K562 (cell line): ENCODE measurements around the gene FBXO27. TPM values are rescaled to one million over a fixed set of nuclear protein-coding genes. Genes with fewer than 3 reads are reported as not detected.

ENCODE experiments used
- ATAC-seq: fragments of 200-7000 bp; cut with Tn5 transposase; 3 replicates; pipeline ENCODE4 v1.9.1; 2020; ENCODE audit warnings: moderate library complexity
- BruUV-seq: library from RNA; stranded (reverse); fragments of 400-500 nt; replicated peaks from 2 replicates; lab custom pipeline; 2021; lab: Mats Ljungman, UMichigan
- CTCF ChIA-PET: fragments of 300-600 bp; formaldehyde crosslinking; extraction: SDS; loops from one replicate; lab custom pipeline; 2021; ENCODE audit warnings: low intra/inter-chr PET ratio; lab: Yijun Ruan, JAX
- POLR2A ChIA-PET: fragments of 300-600, 350-650 bp; sonication (Branson Sonifier 250); formaldehyde crosslinking; extraction: SDS; loops from one replicate; lab custom pipeline; 2021; ENCODE audit warnings: antibody characterized with exemption, inconsistent platforms; lab: Yijun Ruan, JAX
- DNase-seq, 4 experiments: peaks; one replicate each; pipeline versions ENCODE4 v3.0.0 to v3.0.0-alpha.2; 2011 to 2018; ENCODE audit warnings: low spot score in 3 of 4, mixed read lengths in 3 of 4; ENCODE audit errors: extremely low read depth in 1 of 4
- FAIRE-seq: peaks from 2 replicates; lab custom pipeline; 2011; peaks lifted over from hg19 to GRCh38; lab: Jason Lieb, UNC
- H2AFZ ChIP-seq: 2 replicates; pipeline ENCODE4 v1.6.0; 2011; ENCODE audit warnings: low read depth, low read length, control low read depth, inconsistent platforms
- H3K27ac ChIP-seq: fragments of 200-600 bp; 3 replicates; pipeline ENCODE4 v1.8.0; 2011; ENCODE audit warnings: low read depth, mild to moderate bottlenecking, control low read depth, inconsistent platforms, low read length, moderate library complexity, mixed read lengths; ENCODE audit errors: extremely low read depth
- H3K27me3 ChIP-seq, 2 experiments: fragments of 300-600 bp in 1 of 2; 2 replicates in 1 of 2; 3 replicates in 1 of 2; pipeline versions ENCODE4 v1.6.0 to v1.8.0; 2011; ENCODE audit warnings: inconsistent platforms in 2 of 2, low read length in 2 of 2, mild to moderate bottlenecking in 1 of 2, mixed read lengths in 1 of 2, moderate library complexity in 1 of 2; ENCODE audit not compliant: control insufficient read depth in 2 of 2, insufficient read depth in 2 of 2
- H3K36me3 ChIP-seq: fragments of 300-600 bp; 3 replicates; pipeline ENCODE4 v1.8.0; 2011; ENCODE audit warnings: mild to moderate bottlenecking, low read length, inconsistent platforms; ENCODE audit not compliant: control insufficient read depth, insufficient read depth
- H3K4me1 ChIP-seq, 2 experiments: fragments of 200-600 bp in 1 of 2; replicated peaks in 1 of 2; 2 replicates in 1 of 2; 3 replicates in 1 of 2; pipeline versions ENCODE4 v1.5.1 to v1.8.0; 2011; ENCODE audit warnings: inconsistent platforms in 2 of 2, low read length in 2 of 2, mild to moderate bottlenecking in 1 of 2, mixed read lengths in 1 of 2, moderate library complexity in 1 of 2; ENCODE audit not compliant: control insufficient read depth in 2 of 2, insufficient read depth in 2 of 2
- H3K4me2 ChIP-seq: 2 replicates; pipeline ENCODE4 v1.6.1; 2011; ENCODE audit warnings: low read length, control low read depth, inconsistent platforms, mixed read lengths; ENCODE audit not compliant: insufficient read depth
- H3K4me3 ChIP-seq: fragments of 200-600 bp; sonication (generic), shearing (Covaris generic); 2 replicates; pipeline ENCODE4 v1.5.1; 2016; ENCODE audit warnings: control low read depth, inconsistent platforms
- H3K79me2 ChIP-seq: fragments of 200-600 bp; 3 replicates; pipeline ENCODE4 v1.8.0; 2011; ENCODE audit warnings: low read length, inconsistent platforms; ENCODE audit not compliant: control insufficient read depth, insufficient read depth
- H3K9ac ChIP-seq, 2 experiments: 2 replicates each; pipeline versions ENCODE4 v1.6.0 to v1.6.1; 2011; ENCODE audit warnings: low read depth in 2 of 2, low read length in 2 of 2, control low read depth in 1 of 2, inconsistent platforms in 1 of 2, mild to moderate bottlenecking in 1 of 2, mixed read lengths in 1 of 2; ENCODE audit not compliant: insufficient read depth in 1 of 2
- H3K9me1 ChIP-seq: one replicate; pipeline ENCODE4 v1.6.0; 2011; ENCODE audit warnings: inconsistent platforms, mild to moderate bottlenecking, low read length, moderate library complexity; ENCODE audit not compliant: control insufficient read depth, insufficient read depth
- H3K9me3 ChIP-seq: replicated peaks from 2 replicates; pipeline ENCODE4 v1.5.1; 2011; ENCODE audit warnings: low read depth, low read length, inconsistent platforms; ENCODE audit not compliant: control insufficient read depth, insufficient read depth
- H4K20me1 ChIP-seq: replicated peaks from 2 replicates; pipeline ENCODE4 v1.6.1; 2011; ENCODE audit warnings: low read length, inconsistent platforms, mixed read lengths; ENCODE audit not compliant: control insufficient read depth, insufficient read depth
- ATF7 ChIP-seq: fragments of 450-650 bp; IDR thresholded peaks from 2 replicates; pipeline ENCODE4 v1.7.1; 2014; ENCODE audit warnings: mild to moderate bottlenecking, moderate library complexity
- CEBPB ChIP-seq: fragments of 450-650 bp; IDR thresholded peaks from 2 replicates; pipeline ENCODE4 v1.6.1; 2016; ENCODE audit warnings: missing genetic modification characterization, missing compliant biosample characterization
- HEY1 ChIP-seq: fragments of 250-450 bp; sonication (Bioruptor Pico); IDR thresholded peaks from 2 replicates; pipeline ENCODE4 v1.5.0; 2020; ENCODE audit warnings: mild to moderate bottlenecking, moderate library complexity, borderline replicate concordance
- MBD2 ChIP-seq: sonication (generic); IDR thresholded peaks from 2 replicates; pipeline ENCODE4 v1.6.1; 2016; ENCODE audit warnings: low read depth, borderline replicate concordance
- RB1 ChIP-seq: fragments of 450-650 bp; IDR thresholded peaks from 2 replicates; pipeline ENCODE4 v1.6.1; 2017; ENCODE audit warnings: low read depth, mild to moderate bottlenecking
- SMC3 ChIP-seq: conservative IDR thresholded peaks from 2 replicates; pipeline ENCODE4 v1.6.1; 2011; ENCODE audit warnings: low read depth, low read length, improper control_type of control experiment; ENCODE audit not compliant: insufficient read depth
- U2AF2 ChIP-seq: fragments of 200-400 bp; formaldehyde crosslinking; optimal IDR thresholded peaks from 2 replicates; pipeline ENCODE3; 2017; ENCODE audit warnings: low read depth, mild to moderate bottlenecking, low read length
- ZNF431 ChIP-seq: sonication (generic); formaldehyde crosslinking; IDR thresholded peaks from 2 replicates; pipeline ENCODE4 v1.8.0; 2022; ENCODE audit warnings: mild to moderate bottlenecking, missing genetic modification reagents
- WGBS: fragments of 100-300 bp; shearing (Covaris generic); methylation state at CpG from one replicate; pipeline ENCODE4 v1.1.6; 2016; ENCODE audit warnings: low coverage, mixed read lengths; ENCODE audit not compliant: insufficient coverage; ENCODE audit errors: missing lambda C conversion rate; 5-methylcytosine and 5-hydroxymethylcytosine counted together
- in situ Hi-C: fragments of 300-500 bp; cut with MboI; formaldehyde crosslinking; loops from 4 replicates; pipeline ENCODE4 v1.15.0; 2018; ENCODE audit warnings: inconsistent platforms, mixed read lengths
- intact Hi-C: fragments of 100-400 bp; cut with micrococcal nuclease; formaldehyde crosslinking; loops from 2 replicates; pipeline ENCODE4 v1.14.2; 2022
- polyA plus RNA-seq, 8 experiments: library from polyadenylated mRNA; depleted of rRNA in 4 of 8; stranded (reverse) in 5 of 8; unstranded in 3 of 8; fragments of >200 nt; fragmentation: Nextera tagmentation in 2 of 8; fragmentation: Illumina TruSeq in 1 of 8; extraction: Ambion mirVana in 2 of 8; extraction: Trizol in 1 of 8; gene quantifications; 2 replicates each; pipeline versions ENCODE4 v1.2.1 to v1.2.3, GENCODE V29; 2011 to 2014; ENCODE audit warnings: inconsistent platforms in 1 of 8, missing spikeins in 1 of 8
- total RNA-seq, 7 experiments: library from RNA; depleted of rRNA in 6 of 7; stranded (reverse); fragments of >200 nt in 6 of 7; fragmentation: Illumina TruSeq in 2 of 7; extraction: Trizol in 2 of 7; gene quantifications; 2 replicates each; pipeline versions ENCODE4 v1.2.1 to v1.2.3, GENCODE V29; 2011 to 2021; ENCODE audit warnings: low replicate concordance in 1 of 7
- TF ChIP-seq, protein P1 (sequence below): sonication (generic); IDR thresholded peaks from 2 replicates; pipeline ENCODE4 v1.6.1; 2016

FBXO27 gene
- total and polyA plus RNA-seq, 9 of the 15 experiments (the other 6 are each of a cell fraction or from before 2014, with no cell fraction given), result 1.8 to 11.0 (median 6.3) TPM

DNA sequence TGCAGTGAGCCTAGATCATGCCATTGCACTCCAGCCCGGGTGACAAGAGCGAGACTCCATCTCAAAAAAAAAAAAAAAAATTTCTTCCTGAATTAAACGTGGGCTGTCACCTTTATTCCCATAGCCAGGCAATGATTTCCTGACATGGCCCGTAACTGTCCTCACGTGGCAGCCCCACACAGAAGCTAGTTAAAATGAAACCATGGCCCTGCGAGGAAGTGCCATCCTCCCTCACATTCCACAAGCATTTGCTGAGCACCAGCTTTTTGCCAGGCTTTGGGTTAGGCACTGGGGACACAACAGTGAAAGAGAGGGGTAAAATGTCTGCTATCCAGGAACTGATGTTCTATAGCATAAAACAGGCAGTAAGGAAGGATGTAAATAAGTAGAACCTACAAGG, 13.2 kb upstream of the FBXO27 start:
- peak overlapping the region; percentile 73 for H3K4me2 ChIP-seq
- in situ Hi-C loops (no loop called here), intact Hi-C loops (no loop called here)
- H3K4me1 ChIP-seq, result peaks cover 5 to 13% of the 10 kb centered on the region in 2 experiments; a peak in 3 of 5 replicates
- H3K27ac ChIP-seq, result peak overlapping the region; percentile 60
- H3K4me3 ChIP-seq, result 0 out of 2 replicates have a peak overlapping the region, but pooled peaks have one; percentile 6
- no peaks in the 10 kb centered on the region for H4K20me1 ChIP-seq
- no peak for TF ChIP-seq HEY1
- TF ChIP-seq MBD2, result 0 out of 2 replicates have a peak, but pooled peaks have one; percentile 1
- H2AFZ ChIP-seq, result peak overlapping the region; percentile 91
- ATAC-seq (no peak), DNase-seq (no peak), FAIRE-seq (no peak)
- POLR2A ChIA-PET, result interaction anchor here (0.7 to 1.4 kb wide), 5 partner anchors 12 to 183 kb away, joined by 3 to 5 read pairs (median 4); no protein-coding TSS in a partner anchor
- H3K9ac ChIP-seq, result peak overlapping the region; percentile 10 to 29; a peak in 2 of 4 replicates
- H3K36me3 ChIP-seq, result no peaks in the 10 kb centered on the region
- 40% methylated on average over 6 of the region's 6 CpGs for WGBS
- H3K79me2 ChIP-seq, result no peaks in the 10 kb centered on the region
- no peaks in the 10 kb centered on the region for H3K9me3 ChIP-seq
- H3K9me1 ChIP-seq, result no peaks in the 10 kb centered on the region
- BruUV-seq, result no TSS peak
- CTCF ChIA-PET, result no interaction called here
- H3K27me3 ChIP-seq, result no peaks in the 10 kb centered on the region

DNA sequence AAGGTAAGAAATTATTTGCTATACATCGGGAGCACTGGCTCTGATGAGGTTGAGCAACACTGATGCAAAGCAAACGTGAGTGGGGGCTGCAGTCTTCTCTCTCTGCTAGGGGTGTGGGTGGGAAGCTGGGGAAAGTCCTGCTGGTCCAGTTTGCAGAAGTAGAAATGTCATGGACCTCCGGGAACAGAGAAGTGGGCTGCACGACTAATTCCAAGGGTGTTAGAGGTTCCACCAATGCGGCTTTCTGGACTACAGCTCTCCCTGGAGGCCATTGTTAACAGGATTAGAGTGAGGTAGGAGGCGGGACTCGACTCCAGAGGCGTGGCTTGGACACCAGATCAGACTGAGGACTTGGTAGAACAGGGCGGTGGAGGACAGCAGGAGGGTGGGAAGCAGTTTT, 5.7 kb upstream of the FBXO27 start:
- Histone ChIP-seq H3K79me2 (no peaks in the 10 kb centered on the region), H3K27me3 (no peaks in the 10 kb centered on the region), H3K9me1 (no peaks in the 10 kb centered on the region), H3K36me3 (no peaks in the 10 kb centered on the region), H3K4me2 (peak overlapping the region; percentile 54; the same call in 1 of the 2 replicates), H2AFZ (peak overlapping the region; percentile 91), H3K27ac (no peak overlapping the region), H3K9me3 (no peaks in the 10 kb centered on the region), H4K20me1 (no peaks in the 10 kb centered on the region), H3K4me1 (peaks cover 0 to 3% of the 10 kb centered on the region in 2 experiments; a peak in 1 of 5 replicates), H3K9ac (no peak overlapping the region), H3K4me3 (no peak overlapping the region)
- WGBS, result 15% methylated on average over 9 of the region's 9 CpGs
- no TSS peak for BruUV-seq
- CTCF ChIA-PET, result interaction anchor here (0.5 to 1.5 kb wide), 2 partner anchors 58 to 76 kb away, joined by 4 to 8 read pairs; no protein-coding TSS in a partner anchor
- POLR2A ChIA-PET, result interaction anchor here (0.6 to 1.0 kb wide), 8 partner anchors 8 to 853 kb away, joined by 3 to 5 read pairs (median 4); no protein-coding TSS in a partner anchor
- intact Hi-C loops (loop anchor here (1.0 kb wide), 1 partner anchor 76 kb away; no protein-coding TSS in a partner anchor), in situ Hi-C loops (no loop called here)
- ATAC-seq (peak; percentile 100), DNase-seq (peak; percentile 76 to 84 (median 78)), FAIRE-seq (peak; percentile 96)
- peak; percentile 50; the same call in 1 of the 2 replicates for TF ChIP-seq RB1
- TF ChIP-seq ZNF431, result no peak
- TF ChIP-seq SMC3, result peak; percentile 45
- no peak for TF ChIP-seq U2AF2
- TF ChIP-seq CEBPB (tag), result peak; percentile 75
- 0 out of 2 replicates have a peak, but pooled peaks have one; percentile 22 for TF ChIP-seq ATF7
- TF ChIP-seq, protein P1, sequence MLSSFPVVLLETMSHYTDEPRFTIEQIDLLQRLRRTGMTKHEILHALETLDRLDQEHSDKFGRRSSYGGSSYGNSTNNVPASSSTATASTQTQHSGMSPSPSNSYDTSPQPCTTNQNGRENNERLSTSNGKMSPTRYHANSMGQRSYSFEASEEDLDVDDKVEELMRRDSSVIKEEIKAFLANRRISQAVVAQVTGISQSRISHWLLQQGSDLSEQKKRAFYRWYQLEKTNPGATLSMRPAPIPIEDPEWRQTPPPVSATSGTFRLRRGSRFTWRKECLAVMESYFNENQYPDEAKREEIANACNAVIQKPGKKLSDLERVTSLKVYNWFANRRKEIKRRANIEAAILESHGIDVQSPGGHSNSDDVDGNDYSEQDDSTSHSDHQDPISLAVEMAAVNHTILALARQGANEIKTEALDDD, result peak; percentile 40; the same call in 1 of the 2 replicates
